ENCODE data around the gene LSAMP.

LSAMP gene

GRCh38 chr3:116474801-116475200 lies 29.5 kb upstream of the LSAMP start:
- ChIA-PET CTCF (no interaction called here), POLR2A (no interaction called here)
- TF ChIP-seq KLF7 (tag by site-specific recombination; IDR thresholded peaks at IDR 0.05; ENCODE audit: borderline replicate concordance) (no peak), KLF9 (tag by site-specific recombination; IDR thresholded peaks at IDR 0.05; ENCODE audit: low read depth) (no peak), ZNF768 (tag by site-specific recombination; IDR thresholded peaks at IDR 0.05) (no peak), ZNF398 (tag by site-specific recombination; IDR thresholded peaks at IDR 0.05) (no peak), FEZF1 (tag by site-specific recombination; IDR thresholded peaks at IDR 0.05) (no peak), ZNF670 (tag by site-specific recombination; IDR thresholded peaks at IDR 0.05; ENCODE audit: low read depth) (no peak)
- TF ChIP-seq, protein P1, sequence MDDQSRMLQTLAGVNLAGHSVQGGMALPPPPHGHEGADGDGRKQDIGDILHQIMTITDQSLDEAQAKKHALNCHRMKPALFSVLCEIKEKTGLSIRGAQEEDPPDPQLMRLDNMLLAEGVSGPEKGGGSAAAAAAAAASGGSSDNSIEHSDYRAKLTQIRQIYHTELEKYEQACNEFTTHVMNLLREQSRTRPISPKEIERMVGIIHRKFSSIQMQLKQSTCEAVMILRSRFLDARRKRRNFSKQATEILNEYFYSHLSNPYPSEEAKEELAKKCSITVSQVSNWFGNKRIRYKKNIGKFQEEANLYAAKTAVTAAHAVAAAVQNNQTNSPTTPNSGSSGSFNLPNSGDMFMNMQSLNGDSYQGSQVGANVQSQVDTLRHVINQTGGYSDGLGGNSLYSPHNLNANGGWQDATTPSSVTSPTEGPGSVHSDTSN (CRISPR knock-in tag; IDR thresholded peaks at IDR 0.05), result no peak
- H3K9me3 ChIP-seq (ENCODE audit: control insufficient read depth, insufficient read depth, low read depth, low read length), result no peaks in the 10 kb centered on the region
- no peak overlapping the region for H3K27ac ChIP-seq (ENCODE audit: extremely low read depth, low read depth, low read length)
- H3K36me3 ChIP-seq (ENCODE audit: control insufficient read depth in 2 of 2, insufficient read depth in 1 of 2, low read length in 2 of 2), result no peaks in the 10 kb centered on the region
- H3K4me1 ChIP-seq (ENCODE audit: control insufficient read depth, insufficient read depth, low read length), result no peaks in the 10 kb centered on the region
- no peak overlapping the region for H3K4me3 ChIP-seq (ENCODE audit: low read depth, low read length)

DNA sequence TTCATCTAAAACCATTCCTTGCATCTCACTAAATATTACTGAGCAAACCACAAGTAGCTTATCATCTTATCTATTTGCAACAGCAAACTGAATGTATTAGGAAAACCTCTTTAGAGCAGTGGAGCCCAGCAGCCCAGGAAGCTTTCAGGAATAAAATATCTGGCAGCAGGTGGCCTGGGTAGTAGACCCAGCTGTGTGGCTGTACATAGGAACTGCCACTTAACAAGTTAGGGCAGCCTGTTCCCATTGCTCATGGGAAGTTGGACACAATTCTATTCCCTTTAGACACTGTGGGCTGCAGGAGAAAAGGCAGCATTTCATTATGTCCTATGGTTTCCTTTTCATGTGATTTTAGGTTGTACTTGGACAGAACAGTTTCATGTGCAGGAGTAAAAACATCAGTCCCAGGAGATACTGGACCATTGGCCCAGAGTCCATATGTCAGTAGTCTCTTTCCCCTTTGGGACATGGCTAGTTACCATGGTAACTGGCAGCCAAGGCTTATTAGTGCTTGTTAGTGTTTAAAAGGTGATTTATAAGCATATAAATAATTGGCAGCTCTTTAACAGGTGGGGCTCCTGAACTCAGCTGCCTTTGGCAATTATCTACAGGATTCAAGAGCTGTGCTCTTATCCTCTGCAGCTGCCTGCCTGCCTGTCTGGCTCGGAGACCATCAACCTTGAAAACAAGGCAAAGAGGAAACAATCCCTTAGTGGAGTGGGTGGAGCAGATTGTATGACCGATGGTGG lies 28.9 kb upstream of the LSAMP start:
- Histone ChIP-seq H3K36me3 (ENCODE audit: control insufficient read depth in 2 of 2, insufficient read depth in 1 of 2, low read length in 2 of 2) (no peaks in the 10 kb centered on the region), H3K9me3 (ENCODE audit: control insufficient read depth, insufficient read depth, low read depth, low read length) (no peaks in the 10 kb centered on the region), H3K4me1 (ENCODE audit: control insufficient read depth, insufficient read depth, low read length) (no peaks in the 10 kb centered on the region), H3K27ac (ENCODE audit: extremely low read depth, low read depth, low read length) (no peak overlapping the region), H3K4me3 (ENCODE audit: low read depth, low read length) (no peak overlapping the region)
- TF ChIP-seq ZNF701 (tag by site-specific recombination; IDR thresholded peaks at IDR 0.05), result no peak
- TF ChIP-seq ZNF148 (tag by site-specific recombination; IDR thresholded peaks at IDR 0.05; ENCODE audit: borderline replicate concordance), result no peak
- TF ChIP-seq SALL2 (tag by site-specific recombination; IDR thresholded peaks at IDR 0.05; ENCODE audit: borderline replicate concordance), result no peak
- no peak for TF ChIP-seq REPIN1 (tag by site-specific recombination; IDR thresholded peaks at IDR 0.05; ENCODE audit: low read depth)
- TF ChIP-seq, protein P2, sequence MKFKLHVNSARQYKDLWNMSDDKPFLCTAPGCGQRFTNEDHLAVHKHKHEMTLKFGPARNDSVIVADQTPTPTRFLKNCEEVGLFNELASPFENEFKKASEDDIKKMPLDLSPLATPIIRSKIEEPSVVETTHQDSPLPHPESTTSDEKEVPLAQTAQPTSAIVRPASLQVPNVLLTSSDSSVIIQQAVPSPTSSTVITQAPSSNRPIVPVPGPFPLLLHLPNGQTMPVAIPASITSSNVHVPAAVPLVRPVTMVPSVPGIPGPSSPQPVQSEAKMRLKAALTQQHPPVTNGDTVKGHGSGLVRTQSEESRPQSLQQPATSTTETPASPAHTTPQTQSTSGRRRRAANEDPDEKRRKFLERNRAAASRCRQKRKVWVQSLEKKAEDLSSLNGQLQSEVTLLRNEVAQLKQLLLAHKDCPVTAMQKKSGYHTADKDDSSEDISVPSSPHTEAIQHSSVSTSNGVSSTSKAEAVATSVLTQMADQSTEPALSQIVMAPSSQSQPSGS (tag by site-specific recombination; IDR thresholded peaks at IDR 0.05; ENCODE audit: low read depth), result no peak
- TF ChIP-seq ZNF530 (tag by site-specific recombination; IDR thresholded peaks at IDR 0.05; ENCODE audit: low read depth), result no peak
- no peak for TF ChIP-seq ZNF521 (tag by site-specific recombination; IDR thresholded peaks at IDR 0.05)
- ChIA-PET CTCF (no interaction called here), POLR2A (no interaction called here)

DNA sequence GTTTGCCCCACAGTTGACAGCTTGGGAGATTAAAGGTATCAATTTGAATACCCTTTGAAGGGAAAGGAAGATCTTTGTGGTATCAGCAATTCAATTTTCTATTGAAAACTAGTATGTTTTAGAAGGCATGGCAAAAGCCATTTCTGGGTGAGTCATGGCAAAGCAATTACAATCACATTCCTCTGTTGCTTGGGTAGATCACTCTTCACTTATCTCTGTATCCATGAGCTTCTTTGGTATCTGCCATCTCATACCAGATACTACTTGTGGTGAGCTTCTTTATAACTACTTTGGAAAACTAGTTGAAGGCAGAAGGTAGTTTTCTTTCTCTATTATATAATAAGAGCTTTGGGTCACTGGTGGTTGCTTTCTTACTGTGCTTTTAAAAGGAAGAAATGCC lies 28.3 kb upstream of the LSAMP start:
- Histone ChIP-seq H3K36me3 (ENCODE audit: control insufficient read depth in 2 of 2, insufficient read depth in 1 of 2, low read length in 2 of 2) (no peaks in the 10 kb centered on the region), H3K4me3 (ENCODE audit: low read depth, low read length) (no peak overlapping the region), H3K9me3 (ENCODE audit: control insufficient read depth, insufficient read depth, low read depth, low read length) (no peaks in the 10 kb centered on the region), H3K27ac (ENCODE audit: extremely low read depth, low read depth, low read length) (no peak overlapping the region), H3K4me1 (ENCODE audit: control insufficient read depth, insufficient read depth, low read length) (no peaks in the 10 kb centered on the region)
- CTCF ChIA-PET, result no interaction called here
- POLR2A ChIA-PET, result no interaction called here
- TF ChIP-seq ZNF488 (tag by site-specific recombination; IDR thresholded peaks at IDR 0.05) (no peak), ZFP3 (tag by site-specific recombination; IDR thresholded peaks at IDR 0.05; ENCODE audit: low read depth) (no peak), ZNF138 (tag by site-specific recombination; IDR thresholded peaks at IDR 0.05; ENCODE audit: borderline replicate concordance) (no peak), TSHZ1 (tag by site-specific recombination; IDR thresholded peaks at IDR 0.05; ENCODE audit: borderline replicate concordance) (no peak), ZNF549 (tag by site-specific recombination; IDR thresholded peaks at IDR 0.05) (no peak)
